Mononuclear cell (primary cell): ENCODE measurements around the gene MTX2. TPM values are rescaled to one million over a fixed set of nuclear protein-coding genes. Genes with fewer than 3 reads are reported as not detected.
"Not testable (repeated sequence)": the region's sequence is repeated elsewhere in the genome, so short reads cannot be mapped to it uniquely, and the experiment has no call there.

Source experiments
- H3K27me3 ChIP-seq: 2 replicates; pipeline ENCODE4 v1.6.0; 2011; ENCODE audit warnings: low read length, control low read depth; ENCODE audit not compliant: insufficient read depth
- H3K4me1 ChIP-seq: 2 replicates; pipeline ENCODE4 v1.5.1; 2011; ENCODE audit warnings: mild to moderate bottlenecking, low read length, control low read depth; ENCODE audit not compliant: insufficient read depth
- H3K4me3 ChIP-seq: 2 replicates; pipeline ENCODE4 v1.5.1; 2011; ENCODE audit warnings: mild to moderate bottlenecking, low read length, moderate library complexity
- H3K9me3 ChIP-seq: 2 replicates; pipeline ENCODE4 v1.5.1; 2011; ENCODE audit warnings: low read depth, mild to moderate bottlenecking, control low read depth, low read length
- total RNA-seq: library from RNA; depleted of rRNA; stranded (reverse); fragments of >200 nt; gene quantifications from one replicate; pipeline ENCODE4 v1.2.3, GENCODE V29; 2012

Gene MTX2
- total RNA-seq, 1 donor, result 5.0 TPM

DNA sequence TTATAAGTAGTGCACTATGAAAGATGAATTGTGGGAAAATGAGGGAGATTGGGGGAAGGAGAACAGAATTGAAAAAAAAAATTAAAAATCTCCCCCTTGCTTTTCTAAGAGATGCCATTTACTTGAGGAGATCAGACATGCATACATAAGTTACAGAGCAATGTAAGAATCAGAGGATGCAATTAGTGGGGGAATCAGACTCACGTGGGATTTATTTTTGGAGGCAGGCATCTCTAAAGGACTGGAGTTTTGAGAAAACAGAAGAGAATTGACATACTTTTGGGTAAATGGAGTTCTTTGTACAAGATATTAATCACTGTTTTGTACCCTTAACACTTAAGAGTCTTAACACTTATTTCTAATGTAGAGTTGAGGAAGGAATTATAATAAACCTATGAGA is 52.7 kb downstream of the MTX2 start:
- no peaks in the 10 kb centered on the region for H3K9me3 ChIP-seq
- no peak overlapping the region for H3K4me3 ChIP-seq

DNA sequence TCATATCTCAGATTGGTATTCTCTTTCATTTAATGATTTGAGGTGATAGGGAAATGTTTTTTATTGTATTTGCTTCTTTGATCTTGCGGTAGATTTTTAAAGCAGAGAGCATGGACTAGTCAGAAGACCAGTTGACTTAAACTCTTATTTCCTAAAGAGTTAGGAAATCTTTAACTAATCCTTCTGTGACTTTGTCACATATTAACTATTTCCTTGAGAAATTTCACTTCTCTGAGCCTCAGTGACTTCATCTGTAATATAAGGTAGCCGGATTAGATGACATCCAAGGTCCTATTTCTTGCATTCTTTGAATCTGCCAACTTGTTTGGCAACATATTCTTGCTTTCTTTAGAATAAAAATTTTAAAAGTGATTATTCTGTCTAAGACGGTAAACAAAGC is 55.6 kb downstream of the MTX2 start:
- no peaks in the 10 kb centered on the region for H3K4me1 ChIP-seq
- no peak overlapping the region for H3K4me3 ChIP-seq
- H3K9me3 ChIP-seq, result no peaks in the 10 kb centered on the region
- H3K27me3 ChIP-seq, result no peaks in the 10 kb centered on the region

More for the DNA sequence above, 52.7 kb downstream of the MTX2 start:
- Histone ChIP-seq H3K27me3 (no peaks in the 10 kb centered on the region), H3K4me1 (no peaks in the 10 kb centered on the region)

- Histone ChIP-seq H3K4me1 (no peaks in the 10 kb centered on the region), H3K27me3 (no peaks in the 10 kb centered on the region), H3K4me3 (no peak overlapping the region), H3K9me3 (no peaks in the 10 kb centered on the region)
These were observed 56.5 kb downstream of the MTX2 start for GRCh38 chr2:176325732-176326131.

DNA sequence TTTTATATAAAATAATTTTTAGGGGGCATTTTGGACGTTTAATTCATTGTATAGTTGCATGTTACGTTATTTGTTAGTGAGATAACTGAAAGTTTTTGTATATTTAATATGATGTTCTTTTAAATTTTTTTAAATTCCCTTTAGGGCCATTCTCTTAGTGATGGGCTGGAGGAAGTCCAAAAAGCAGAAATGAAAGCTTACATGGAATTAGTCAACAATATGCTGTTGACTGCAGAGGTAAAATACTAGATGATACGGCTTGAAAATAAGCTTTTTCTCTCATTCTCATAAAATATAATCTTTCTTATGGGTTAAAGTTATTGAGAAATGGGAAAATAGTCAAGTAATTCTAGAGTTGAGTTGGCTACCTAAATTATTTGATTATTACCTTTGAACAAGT is 58.9 kb downstream of the MTX2 start:
- Histone ChIP-seq H3K4me3 (no peak overlapping the region), H3K9me3 (no peaks in the 10 kb centered on the region), H3K27me3 (no peaks in the 10 kb centered on the region), H3K4me1 (no peaks in the 10 kb centered on the region)

DNA sequence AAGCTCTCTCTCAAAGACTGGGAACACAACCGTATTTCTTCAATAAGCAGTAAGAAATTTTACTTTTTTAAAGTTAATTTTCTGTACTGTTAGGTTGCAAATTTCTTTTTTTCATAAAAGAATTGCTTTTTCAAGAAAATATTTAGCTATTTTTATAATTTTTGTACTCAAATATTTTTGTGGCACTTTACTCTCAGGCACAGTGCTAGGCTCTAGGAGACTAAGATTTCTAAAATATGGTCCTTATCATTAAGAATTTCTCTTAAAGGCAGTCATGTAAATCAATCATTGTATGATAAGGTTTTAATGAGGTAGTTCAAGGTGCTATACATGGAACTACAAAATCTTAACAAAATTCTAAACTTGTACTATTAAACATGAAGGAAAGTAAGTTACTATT is 61.4 kb downstream of the MTX2 start:
- Histone ChIP-seq H3K27me3 (no peaks in the 10 kb centered on the region), H3K9me3 (no peaks in the 10 kb centered on the region), H3K4me3 (no peak overlapping the region), H3K4me1 (no peaks in the 10 kb centered on the region)

GRCh38 chr2:176331646-176332045 is 62.4 kb downstream of the MTX2 start:
- no peaks in the 10 kb centered on the region for H3K4me1 ChIP-seq
- no peaks in the 10 kb centered on the region for H3K9me3 ChIP-seq
- H3K27me3 ChIP-seq, result no peaks in the 10 kb centered on the region
- H3K4me3 ChIP-seq, result no peak overlapping the region

GRCh38 chr2:176334729-176335128 is 65.5 kb downstream of the MTX2 start:
- H3K9me3 ChIP-seq, result no peaks in the 10 kb centered on the region
- no peak overlapping the region for H3K4me3 ChIP-seq
- H3K4me1 ChIP-seq, result no peaks in the 10 kb centered on the region
- H3K27me3 ChIP-seq, result no peaks in the 10 kb centered on the region

GRCh38 chr2:176338395-176338794 is 69.2 kb downstream of the MTX2 start:
- Histone ChIP-seq H3K4me1 (no peaks in the 10 kb centered on the region), H3K4me3 (no peak overlapping the region), H3K9me3 (no peaks in the 10 kb centered on the region), H3K27me3 (no peaks in the 10 kb centered on the region)

DNA sequence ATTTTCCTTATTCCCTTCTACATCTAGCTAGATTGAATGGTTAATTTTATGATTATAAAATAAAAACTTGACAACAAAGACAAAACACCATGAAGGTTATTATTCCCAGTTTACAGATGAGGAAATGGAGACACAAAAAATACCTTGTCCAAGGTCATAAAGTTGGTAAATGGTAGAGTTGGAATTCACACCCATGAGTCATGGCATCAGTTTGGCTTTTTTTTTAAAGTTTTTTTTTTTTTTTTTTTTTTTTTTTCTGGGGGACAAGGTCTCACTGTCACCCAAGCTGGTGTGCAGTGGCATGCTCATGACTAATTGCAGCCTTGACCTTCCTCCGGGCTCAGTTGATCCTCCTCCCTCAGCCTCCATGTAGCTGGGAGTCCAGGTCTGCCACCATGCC is 70.0 kb downstream of the MTX2 start:
- H3K4me1 ChIP-seq, result no peaks in the 10 kb centered on the region
- H3K27me3 ChIP-seq, result no peaks in the 10 kb centered on the region
- no peaks in the 10 kb centered on the region for H3K9me3 ChIP-seq
- no peak overlapping the region for H3K4me3 ChIP-seq

- Histone ChIP-seq H3K9me3 (no peaks in the 10 kb centered on the region), H3K27me3 (no peaks in the 10 kb centered on the region)
These were observed 87.0 kb downstream of the MTX2 start for GRCh38 chr2:176356251-176356650.

DNA sequence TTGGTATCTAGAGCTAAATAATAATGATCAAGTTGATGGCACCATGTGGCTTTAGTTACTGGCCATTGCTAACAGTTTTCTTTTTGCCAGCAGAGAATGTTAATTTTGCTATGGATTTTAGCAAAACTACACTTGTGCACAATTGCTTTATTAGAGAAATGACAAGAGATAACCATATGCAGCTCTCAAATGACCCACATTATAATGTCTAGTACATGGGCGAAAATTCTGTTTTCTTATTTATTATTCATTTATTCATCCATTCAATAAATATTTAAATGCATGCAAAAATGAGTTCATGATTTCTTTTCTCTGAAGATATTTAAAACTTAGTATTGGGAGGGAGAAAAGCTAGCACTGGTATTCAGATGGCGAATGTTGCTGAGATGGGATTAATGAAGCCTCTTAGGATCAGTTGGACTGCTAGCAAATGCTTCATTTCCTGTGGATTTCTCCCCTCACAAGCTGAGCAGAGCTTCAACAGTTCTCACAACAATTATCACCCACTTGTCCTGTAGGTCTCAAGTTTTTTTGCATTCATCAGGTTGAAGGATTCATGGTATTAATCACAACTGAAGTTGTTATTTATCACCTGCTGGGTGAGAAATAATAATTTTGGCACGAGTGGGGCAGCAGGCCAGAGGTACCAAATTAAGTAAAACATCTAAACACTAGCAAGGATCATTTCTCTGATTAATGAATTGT is 95.2 kb downstream of the MTX2 start:
- Histone ChIP-seq H3K9me3 (no peaks in the 10 kb centered on the region), H3K4me3 (no peak overlapping the region), H3K4me1 (no peaks in the 10 kb centered on the region), H3K27me3 (no peaks in the 10 kb centered on the region)

More at GRCh38 chr2:176356251-176356650, 87.0 kb downstream of the MTX2 start:
- no peaks in the 10 kb centered on the region for H3K4me1 ChIP-seq
- no peak overlapping the region for H3K4me3 ChIP-seq

- H3K9me3 ChIP-seq, result no peaks in the 10 kb centered on the region
- H3K4me1 ChIP-seq, result no peaks in the 10 kb centered on the region
- no peaks in the 10 kb centered on the region for H3K27me3 ChIP-seq
- no peak overlapping the region for H3K4me3 ChIP-seq
These were observed 99.1 kb downstream of the MTX2 start for GRCh38 chr2:176368349-176368748.

DNA sequence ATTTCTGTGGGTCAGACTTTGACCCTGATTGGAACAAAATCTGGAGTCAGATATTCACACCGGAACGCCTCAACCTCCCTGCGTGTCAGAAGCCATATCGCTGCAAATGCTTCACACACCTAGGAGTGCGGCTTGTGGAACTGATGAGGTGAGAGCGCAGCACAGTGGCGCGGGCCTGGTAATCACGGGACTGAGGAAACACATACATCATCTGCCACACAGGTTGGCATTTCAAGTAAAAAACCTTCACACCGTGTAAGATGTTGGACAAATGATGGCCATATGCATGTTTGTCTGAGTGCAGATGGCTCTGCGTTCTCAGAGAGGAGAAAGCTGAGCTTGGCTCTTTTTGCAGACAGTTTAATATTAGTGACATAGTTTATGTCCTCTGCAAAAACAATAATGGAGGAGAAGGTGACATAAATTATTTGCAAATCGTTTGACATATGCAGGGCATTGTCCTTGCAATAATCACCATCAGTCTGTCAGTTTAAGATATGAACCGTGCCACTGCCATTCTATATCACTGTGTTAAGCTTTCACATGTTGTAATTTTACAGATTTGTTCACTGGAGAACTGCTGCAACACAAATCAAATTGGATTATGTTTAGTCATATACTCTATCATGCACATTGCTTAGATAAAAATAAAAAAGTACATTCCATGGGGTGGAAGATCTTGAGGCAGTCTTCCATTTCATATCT is 101.4 kb downstream of the MTX2 start:
- H3K4me3 ChIP-seq, result no peak overlapping the region
- H3K9me3 ChIP-seq, result no peaks in the 10 kb centered on the region
- no peaks in the 10 kb centered on the region for H3K27me3 ChIP-seq
- H3K4me1 ChIP-seq, result no peaks in the 10 kb centered on the region

GRCh38 chr2:176373155-176373554 is 103.9 kb downstream of the MTX2 start:
- not testable (repeated sequence) for H3K9me3 ChIP-seq, H3K27me3 ChIP-seq, H3K4me1 ChIP-seq, H3K4me3 ChIP-seq

- H3K27me3 ChIP-seq, result peaks cover 4% of the 10 kb centered on the region
- H3K9me3 ChIP-seq, result peaks cover 17% of the 10 kb centered on the region
- H3K4me3 ChIP-seq, result no peak overlapping the region
- H3K4me1 ChIP-seq, result no peaks in the 10 kb centered on the region
These were observed 109.1 kb downstream of the MTX2 start for GRCh38 chr2:176378323-176378722.

DNA sequence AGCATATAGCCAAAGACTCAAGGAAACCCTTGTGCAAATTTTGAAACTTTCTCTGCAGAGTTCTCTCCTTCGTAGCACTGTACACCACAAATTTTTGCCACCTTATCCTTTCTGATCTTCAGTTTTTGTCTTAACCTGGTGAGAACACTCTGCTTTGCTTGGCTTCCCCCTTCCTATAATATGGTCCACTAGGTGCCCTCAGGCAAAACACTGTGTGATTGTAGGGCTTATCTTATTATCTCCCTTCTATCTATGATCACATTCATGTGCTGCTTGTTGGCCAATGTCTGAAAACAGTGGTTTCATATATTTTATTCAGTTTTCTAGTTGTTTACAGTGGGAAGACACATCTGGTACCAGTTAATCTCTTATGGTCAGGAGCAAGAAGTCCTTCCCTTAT is 111.1 kb downstream of the MTX2 start:
- Histone ChIP-seq H3K4me3 (no peak overlapping the region), H3K4me1 (no peaks in the 10 kb centered on the region), H3K27me3 (peaks cover 4% of the 10 kb centered on the region), H3K9me3 (peaks cover 17% of the 10 kb centered on the region)
